ENCODE results near the gene CSNK2A1.

CSNK2A1 gene

GRCh38 chr20:433300-433975, 110.2 kb downstream of the CSNK2A1 start:
- H3K4me2 ChIP-seq (ENCODE audit: low read depth, low read length, poor library complexity, severe bottlenecking) = no peak overlapping the region
- no peaks in the 10 kb centered on the region for H4K20me1 ChIP-seq (ENCODE audit: low read depth, low read length)
- H3K27ac ChIP-seq (ENCODE audit: low read depth, low read length) = no peak overlapping the region
- H3K27me3 ChIP-seq (ENCODE audit: low read length) = no peaks in the 10 kb centered on the region
- H3K4me3 ChIP-seq (ENCODE audit: insufficient read depth, low read length, poor library complexity, severe bottlenecking) = no peak overlapping the region
- no peaks in the 10 kb centered on the region for H3K79me2 ChIP-seq (ENCODE audit: insufficient read depth, low read length)
- H3F3A ChIP-seq (ENCODE audit: insufficient read depth) = no peaks in the 10 kb centered on the region
- H3K9me3 ChIP-seq (ENCODE audit: insufficient read depth, low read length) = no peaks in the 10 kb centered on the region
- H3K9ac ChIP-seq (ENCODE audit: low read length) = no peak overlapping the region
- no peaks in the 10 kb centered on the region for H3K9me2 ChIP-seq (replicated peaks; ENCODE audit: insufficient read depth, low read length)
- H2AFZ ChIP-seq (ENCODE audit: low read depth, low read length, severe bottlenecking) = no peak overlapping the region
- H3K36me3 ChIP-seq (ENCODE audit: low read length) = peaks cover 4% of the 10 kb centered on the region; the same call in 1 of the 2 replicates
- no peak for TF ChIP-seq CTCF (IDR thresholded peaks at IDR 0.05; ENCODE audit: insufficient read depth, low read length, poor library complexity, severe bottlenecking)
- TF ChIP-seq EZH2phosphoT487 (conservative IDR thresholded peaks at IDR 0.05; ENCODE audit: low read length) = no peak

- Histone ChIP-seq H3K4me2 (ENCODE audit: low read depth, low read length, poor library complexity, severe bottlenecking) (no peak overlapping the region), H4K20me1 (ENCODE audit: low read depth, low read length) (no peaks in the 10 kb centered on the region), H2AFZ (ENCODE audit: low read depth, low read length, severe bottlenecking) (no peak overlapping the region), H3K4me3 (ENCODE audit: insufficient read depth, low read length, poor library complexity, severe bottlenecking) (no peak overlapping the region), H3K9me2 (replicated peaks; ENCODE audit: insufficient read depth, low read length) (no peaks in the 10 kb centered on the region), H3K27ac (ENCODE audit: low read depth, low read length) (no peak overlapping the region), H3K9me3 (ENCODE audit: insufficient read depth, low read length) (no peaks in the 10 kb centered on the region), H3K9ac (ENCODE audit: low read length) (no peak overlapping the region), H3K79me2 (ENCODE audit: insufficient read depth, low read length) (no peaks in the 10 kb centered on the region), H3K36me3 (ENCODE audit: low read length) (peaks cover 4% of the 10 kb centered on the region; the same call in 1 of the 2 replicates), H3F3A (ENCODE audit: insufficient read depth) (no peaks in the 10 kb centered on the region), H3K27me3 (ENCODE audit: low read length) (no peaks in the 10 kb centered on the region)
- TF ChIP-seq CTCF (IDR thresholded peaks at IDR 0.05; ENCODE audit: insufficient read depth, low read length, poor library complexity, severe bottlenecking) = no peak
Measured at GRCh38 chr20:432677-433299, 110.8 kb downstream of the CSNK2A1 start.

- Histone ChIP-seq H3K9me2 (replicated peaks; ENCODE audit: insufficient read depth, low read length) (no peaks in the 10 kb centered on the region), H3K27ac (ENCODE audit: low read depth, low read length) (no peak overlapping the region), H3K9ac (ENCODE audit: low read length) (no peak overlapping the region), H3F3A (ENCODE audit: insufficient read depth) (no peaks in the 10 kb centered on the region), H3K79me2 (ENCODE audit: insufficient read depth, low read length) (no peaks in the 10 kb centered on the region), H3K4me3 (ENCODE audit: insufficient read depth, low read length, poor library complexity, severe bottlenecking) (no peak overlapping the region), H4K20me1 (ENCODE audit: low read depth, low read length) (no peaks in the 10 kb centered on the region), H3K9me3 (ENCODE audit: insufficient read depth, low read length) (no peaks in the 10 kb centered on the region), H3K27me3 (ENCODE audit: low read length) (no peaks in the 10 kb centered on the region), H3K36me3 (ENCODE audit: low read length) (peaks cover under 1% of the 10 kb centered on the region; the same call in 1 of the 2 replicates), H3K4me2 (ENCODE audit: low read depth, low read length, poor library complexity, severe bottlenecking) (no peak overlapping the region), H2AFZ (ENCODE audit: low read depth, low read length, severe bottlenecking) (no peak overlapping the region)
- TF ChIP-seq CTCF (IDR thresholded peaks at IDR 0.05; ENCODE audit: insufficient read depth, low read length, poor library complexity, severe bottlenecking) (no peak), EZH2phosphoT487 (conservative IDR thresholded peaks at IDR 0.05; ENCODE audit: low read length) (no peak)
Measured at GRCh38 chr20:432208-432607, 111.4 kb downstream of the CSNK2A1 start.

Measured in SU-DHL-6 (cell line).